WTC11 (cell line): Measurements from ENCODE around the gene TTLL13. TPM values are rescaled to one million over a fixed set of nuclear protein-coding genes. Genes with fewer than 3 reads are reported as not detected.
"Not testable (repeated sequence)": the region's sequence is repeated elsewhere in the genome, so short reads cannot be mapped to it uniquely, and the experiment has no call there.

Source experiments
- ATAC-seq: fragments of 200-7000 bp; cut with Tn5 transposase; 2 replicates; pipeline ENCODE4 v1.10.0; 2021; ENCODE audit warnings: mild to moderate bottlenecking, moderate library complexity
- CTCF ChIA-PET: fragments of 300-600 bp; sonication (Branson Sonifier 250); formaldehyde crosslinking; loops from one replicate; lab custom pipeline; 2021; ENCODE audit warnings: antibody characterized with exemption; lab: Charles Lee
- POLR2A ChIA-PET: fragments of 350-600 bp; sonication (Branson Sonifier 250); formaldehyde crosslinking; loops from one replicate; lab custom pipeline; 2021; ENCODE audit warnings: antibody characterized with exemption; lab: Charles Lee
- DNase-seq: peaks from one replicate; pipeline ENCODE4 v3.0.0; 2021; ENCODE audit warnings: low spot score
- H3K27ac Mint-ChIP-seq: 2 replicates; pipeline ENCODE4 v1.8.0; 2021; ENCODE audit warnings: mixed read lengths
- H3K27me3 Mint-ChIP-seq: 2 replicates; pipeline ENCODE4 v1.8.0; 2021; ENCODE audit warnings: low read depth, mild to moderate bottlenecking, moderate library complexity, mixed read lengths
- H3K36me3 Mint-ChIP-seq: 2 replicates; pipeline ENCODE4 v1.8.0; 2021; ENCODE audit warnings: mixed read lengths
- H3K4me1 Mint-ChIP-seq: 2 replicates; pipeline ENCODE4 v1.8.0; 2022; ENCODE audit warnings: mixed read lengths
- H3K4me3 Mint-ChIP-seq: 2 replicates; pipeline ENCODE4 v1.8.0; 2021; ENCODE audit warnings: mild to moderate bottlenecking, moderate library complexity, mixed read lengths
- H3K9me3 Mint-ChIP-seq: 2 replicates; pipeline ENCODE4 v1.8.0; 2021; ENCODE audit warnings: mixed read lengths
- ETV6 ChIP-seq: sonication (generic); formaldehyde crosslinking; IDR thresholded peaks from 2 replicates; pipeline ENCODE4 v1.8.1; 2022; ENCODE audit warnings: mild to moderate bottlenecking, missing genetic modification reagents
- FOXJ3 ChIP-seq: sonication (generic); formaldehyde crosslinking; IDR thresholded peaks from 2 replicates; pipeline ENCODE4 v1.9.0; 2021; ENCODE audit warnings: missing genetic modification reagents, mild to moderate bottlenecking, borderline replicate concordance
- GTF2I ChIP-seq: fragments of 250-450 bp; sonication (Bioruptor Pico); conservative IDR thresholded peaks from 2 replicates; pipeline ENCODE4 v1.4.0; 2021; ENCODE audit warnings: mild to moderate bottlenecking
- NFYB ChIP-seq: sonication (generic); formaldehyde crosslinking; conservative IDR thresholded peaks from 2 replicates; pipeline ENCODE4 v1.8.0; 2022; ENCODE audit warnings: low read depth, missing genetic modification reagents
- PRRX2 ChIP-seq: fragments of 250-450 bp; sonication (Bioruptor Pico); IDR thresholded peaks from 2 replicates; pipeline ENCODE4 v1.8.0; 2021; ENCODE audit warnings: mild to moderate bottlenecking
- ZNF232 ChIP-seq: sonication (generic); formaldehyde crosslinking; IDR thresholded peaks from 2 replicates; pipeline ENCODE4 v1.8.0; 2022; ENCODE audit warnings: mild to moderate bottlenecking, missing genetic modification reagents
- ZNF423 ChIP-seq: fragments of 250-450 bp; sonication (Bioruptor Pico); IDR thresholded peaks from 2 replicates; pipeline ENCODE4 v2.1.2; 2022; ENCODE audit warnings: mild to moderate bottlenecking, moderate library complexity
- total RNA-seq: library from RNA; stranded (reverse); gene quantifications from 3 replicates; pipeline ENCODE4 v1.2.3, GENCODE V29; 2021
- TF ChIP-seq, protein P1 (sequence below): sonication (generic); formaldehyde crosslinking; IDR thresholded peaks from 2 replicates; pipeline ENCODE4 v1.8.0; 2023; ENCODE audit warnings: mild to moderate bottlenecking, missing genetic modification reagents
- TF ChIP-seq, protein P2 (sequence below): fragments of 200-600 bp; IDR thresholded peaks from 2 replicates; pipeline ENCODE4 v1.8.0; 2022; ENCODE audit warnings: antibody characterized with exemption
- TF ChIP-seq, protein P3 (sequence below): sonication (generic); formaldehyde crosslinking; IDR thresholded peaks from 2 replicates; pipeline ENCODE4 v1.8.1; 2022; ENCODE audit warnings: low read depth, missing genetic modification reagents, borderline replicate concordance
- TF ChIP-seq, protein P4 (sequence below): sonication (generic); formaldehyde crosslinking; IDR thresholded peaks from 2 replicates; pipeline ENCODE4 v1.8.1; 2022; ENCODE audit warnings: low read depth, mild to moderate bottlenecking, moderate library complexity, missing genetic modification reagents, borderline replicate concordance
- TF ChIP-seq, protein P5 (sequence below): sonication (generic); formaldehyde crosslinking; IDR thresholded peaks from 2 replicates; pipeline ENCODE4 v1.8.0; 2022; ENCODE audit warnings: mild to moderate bottlenecking, missing genetic modification reagents
- TF ChIP-seq, protein P6 (sequence below): sonication (generic); formaldehyde crosslinking; IDR thresholded peaks from 2 replicates; pipeline ENCODE4 v1.8.0; 2022; ENCODE audit warnings: mild to moderate bottlenecking, missing genetic modification reagents
- TF ChIP-seq, protein P7 (sequence below): sonication (generic); formaldehyde crosslinking; IDR thresholded peaks from 2 replicates; pipeline ENCODE4 v1.8.1; 2023; ENCODE audit warnings: mild to moderate bottlenecking, missing genetic modification reagents
- TF ChIP-seq, protein P8 (sequence below): fragments of 250-450 bp; sonication (Bioruptor Pico); conservative IDR thresholded peaks from 2 replicates; pipeline ENCODE4 v1.9.0; 2021; ENCODE audit warnings: mild to moderate bottlenecking
- TF ChIP-seq, protein P9 (sequence below): fragments of 250-450 bp; sonication (Bioruptor Pico); IDR thresholded peaks from 2 replicates; pipeline ENCODE4 v1.9.0; 2021; ENCODE audit warnings: moderate library complexity, mild to moderate bottlenecking, inconsistent platforms, borderline replicate concordance

TTLL13 gene
- total RNA-seq, 1 experiment from 2014 or later, result 0.48 TPM

DNA sequence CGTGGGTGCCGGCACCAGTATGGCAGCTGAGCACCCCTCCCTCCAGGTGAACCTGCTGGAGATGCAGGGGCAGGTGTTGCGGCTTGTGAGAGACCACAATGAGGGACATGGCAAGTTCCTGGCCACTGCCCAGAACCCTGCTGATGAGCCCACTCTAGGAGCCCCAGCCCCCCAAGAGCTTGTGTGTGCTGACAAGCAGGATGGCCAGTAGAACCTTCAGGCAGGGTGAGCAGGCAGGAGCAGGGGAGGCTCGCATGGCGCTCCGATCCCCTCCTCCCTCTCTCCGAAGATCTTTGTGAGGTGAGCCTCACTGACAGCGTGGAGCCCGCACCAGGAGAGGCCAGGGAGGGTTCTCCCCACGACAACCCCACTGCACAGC lies 45.9 kb downstream of the TTLL13 start:
- ChIA-PET CTCF (interaction anchor here (0.5 to 6.7 kb wide), 5 partner anchors 15 to 534 kb away, joined by 3 to 68 read pairs (median 4); no protein-coding TSS in a partner anchor), POLR2A (no interaction called here)
- Mint-ChIP-seq H3K9me3 (no peaks in the 10 kb centered on the region), H3K36me3 (no peaks in the 10 kb centered on the region), H3K27me3 (no peaks in the 10 kb centered on the region), H3K27ac (no peak overlapping the region), H3K4me1 (peaks cover 24% of the 10 kb centered on the region), H3K4me3 (no peak overlapping the region)
- TF ChIP-seq, protein P1, sequence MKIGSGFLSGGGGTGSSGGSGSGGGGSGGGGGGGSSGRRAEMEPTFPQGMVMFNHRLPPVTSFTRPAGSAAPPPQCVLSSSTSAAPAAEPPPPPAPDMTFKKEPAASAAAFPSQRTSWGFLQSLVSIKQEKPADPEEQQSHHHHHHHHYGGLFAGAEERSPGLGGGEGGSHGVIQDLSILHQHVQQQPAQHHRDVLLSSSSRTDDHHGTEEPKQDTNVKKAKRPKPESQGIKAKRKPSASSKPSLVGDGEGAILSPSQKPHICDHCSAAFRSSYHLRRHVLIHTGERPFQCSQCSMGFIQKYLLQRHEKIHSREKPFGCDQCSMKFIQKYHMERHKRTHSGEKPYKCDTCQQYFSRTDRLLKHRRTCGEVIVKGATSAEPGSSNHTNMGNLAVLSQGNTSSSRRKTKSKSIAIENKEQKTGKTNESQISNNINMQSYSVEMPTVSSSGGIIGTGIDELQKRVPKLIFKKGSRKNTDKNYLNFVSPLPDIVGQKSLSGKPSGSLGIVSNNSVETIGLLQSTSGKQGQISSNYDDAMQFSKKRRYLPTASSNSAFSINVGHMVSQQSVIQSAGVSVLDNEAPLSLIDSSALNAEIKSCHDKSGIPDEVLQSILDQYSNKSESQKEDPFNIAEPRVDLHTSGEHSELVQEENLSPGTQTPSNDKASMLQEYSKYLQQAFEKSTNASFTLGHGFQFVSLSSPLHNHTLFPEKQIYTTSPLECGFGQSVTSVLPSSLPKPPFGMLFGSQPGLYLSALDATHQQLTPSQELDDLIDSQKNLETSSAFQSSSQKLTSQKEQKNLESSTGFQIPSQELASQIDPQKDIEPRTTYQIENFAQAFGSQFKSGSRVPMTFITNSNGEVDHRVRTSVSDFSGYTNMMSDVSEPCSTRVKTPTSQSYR (CRISPR knock-in tag), result no peak
- TF ChIP-seq, protein P2, sequence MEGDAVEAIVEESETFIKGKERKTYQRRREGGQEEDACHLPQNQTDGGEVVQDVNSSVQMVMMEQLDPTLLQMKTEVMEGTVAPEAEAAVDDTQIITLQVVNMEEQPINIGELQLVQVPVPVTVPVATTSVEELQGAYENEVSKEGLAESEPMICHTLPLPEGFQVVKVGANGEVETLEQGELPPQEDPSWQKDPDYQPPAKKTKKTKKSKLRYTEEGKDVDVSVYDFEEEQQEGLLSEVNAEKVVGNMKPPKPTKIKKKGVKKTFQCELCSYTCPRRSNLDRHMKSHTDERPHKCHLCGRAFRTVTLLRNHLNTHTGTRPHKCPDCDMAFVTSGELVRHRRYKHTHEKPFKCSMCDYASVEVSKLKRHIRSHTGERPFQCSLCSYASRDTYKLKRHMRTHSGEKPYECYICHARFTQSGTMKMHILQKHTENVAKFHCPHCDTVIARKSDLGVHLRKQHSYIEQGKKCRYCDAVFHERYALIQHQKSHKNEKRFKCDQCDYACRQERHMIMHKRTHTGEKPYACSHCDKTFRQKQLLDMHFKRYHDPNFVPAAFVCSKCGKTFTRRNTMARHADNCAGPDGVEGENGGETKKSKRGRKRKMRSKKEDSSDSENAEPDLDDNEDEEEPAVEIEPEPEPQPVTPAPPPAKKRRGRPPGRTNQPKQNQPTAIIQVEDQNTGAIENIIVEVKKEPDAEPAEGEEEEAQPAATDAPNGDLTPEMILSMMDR, result no peak
- no peak for TF ChIP-seq NFYB
- TF ChIP-seq, protein P3, sequence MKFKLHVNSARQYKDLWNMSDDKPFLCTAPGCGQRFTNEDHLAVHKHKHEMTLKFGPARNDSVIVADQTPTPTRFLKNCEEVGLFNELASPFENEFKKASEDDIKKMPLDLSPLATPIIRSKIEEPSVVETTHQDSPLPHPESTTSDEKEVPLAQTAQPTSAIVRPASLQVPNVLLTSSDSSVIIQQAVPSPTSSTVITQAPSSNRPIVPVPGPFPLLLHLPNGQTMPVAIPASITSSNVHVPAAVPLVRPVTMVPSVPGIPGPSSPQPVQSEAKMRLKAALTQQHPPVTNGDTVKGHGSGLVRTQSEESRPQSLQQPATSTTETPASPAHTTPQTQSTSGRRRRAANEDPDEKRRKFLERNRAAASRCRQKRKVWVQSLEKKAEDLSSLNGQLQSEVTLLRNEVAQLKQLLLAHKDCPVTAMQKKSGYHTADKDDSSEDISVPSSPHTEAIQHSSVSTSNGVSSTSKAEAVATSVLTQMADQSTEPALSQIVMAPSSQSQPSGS (CRISPR knock-in tag), result no peak
- TF ChIP-seq, protein P4, sequence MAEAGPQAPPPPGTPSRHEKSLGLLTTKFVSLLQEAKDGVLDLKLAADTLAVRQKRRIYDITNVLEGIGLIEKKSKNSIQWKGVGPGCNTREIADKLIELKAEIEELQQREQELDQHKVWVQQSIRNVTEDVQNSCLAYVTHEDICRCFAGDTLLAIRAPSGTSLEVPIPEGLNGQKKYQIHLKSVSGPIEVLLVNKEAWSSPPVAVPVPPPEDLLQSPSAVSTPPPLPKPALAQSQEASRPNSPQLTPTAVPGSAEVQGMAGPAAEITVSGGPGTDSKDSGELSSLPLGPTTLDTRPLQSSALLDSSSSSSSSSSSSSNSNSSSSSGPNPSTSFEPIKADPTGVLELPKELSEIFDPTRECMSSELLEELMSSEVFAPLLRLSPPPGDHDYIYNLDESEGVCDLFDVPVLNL, result no peak
- TF ChIP-seq FOXJ3 (CRISPR knock-in tag), result no peak
- TF ChIP-seq, protein P5, sequence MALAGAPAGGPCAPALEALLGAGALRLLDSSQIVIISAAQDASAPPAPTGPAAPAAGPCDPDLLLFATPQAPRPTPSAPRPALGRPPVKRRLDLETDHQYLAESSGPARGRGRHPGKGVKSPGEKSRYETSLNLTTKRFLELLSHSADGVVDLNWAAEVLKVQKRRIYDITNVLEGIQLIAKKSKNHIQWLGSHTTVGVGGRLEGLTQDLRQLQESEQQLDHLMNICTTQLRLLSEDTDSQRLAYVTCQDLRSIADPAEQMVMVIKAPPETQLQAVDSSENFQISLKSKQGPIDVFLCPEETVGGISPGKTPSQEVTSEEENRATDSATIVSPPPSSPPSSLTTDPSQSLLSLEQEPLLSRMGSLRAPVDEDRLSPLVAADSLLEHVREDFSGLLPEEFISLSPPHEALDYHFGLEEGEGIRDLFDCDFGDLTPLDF (CRISPR knock-in tag), result no peak
- TF ChIP-seq, protein P6, sequence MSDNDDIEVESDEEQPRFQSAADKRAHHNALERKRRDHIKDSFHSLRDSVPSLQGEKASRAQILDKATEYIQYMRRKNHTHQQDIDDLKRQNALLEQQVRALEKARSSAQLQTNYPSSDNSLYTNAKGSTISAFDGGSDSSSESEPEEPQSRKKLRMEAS, result no peak
- no peak for TF ChIP-seq PRRX2
- TF ChIP-seq, protein P7, sequence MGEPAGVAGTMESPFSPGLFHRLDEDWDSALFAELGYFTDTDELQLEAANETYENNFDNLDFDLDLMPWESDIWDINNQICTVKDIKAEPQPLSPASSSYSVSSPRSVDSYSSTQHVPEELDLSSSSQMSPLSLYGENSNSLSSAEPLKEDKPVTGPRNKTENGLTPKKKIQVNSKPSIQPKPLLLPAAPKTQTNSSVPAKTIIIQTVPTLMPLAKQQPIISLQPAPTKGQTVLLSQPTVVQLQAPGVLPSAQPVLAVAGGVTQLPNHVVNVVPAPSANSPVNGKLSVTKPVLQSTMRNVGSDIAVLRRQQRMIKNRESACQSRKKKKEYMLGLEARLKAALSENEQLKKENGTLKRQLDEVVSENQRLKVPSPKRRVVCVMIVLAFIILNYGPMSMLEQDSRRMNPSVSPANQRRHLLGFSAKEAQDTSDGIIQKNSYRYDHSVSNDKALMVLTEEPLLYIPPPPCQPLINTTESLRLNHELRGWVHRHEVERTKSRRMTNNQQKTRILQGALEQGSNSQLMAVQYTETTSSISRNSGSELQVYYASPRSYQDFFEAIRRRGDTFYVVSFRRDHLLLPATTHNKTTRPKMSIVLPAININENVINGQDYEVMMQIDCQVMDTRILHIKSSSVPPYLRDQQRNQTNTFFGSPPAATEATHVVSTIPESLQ, result no peak
- TF ChIP-seq, protein P8, sequence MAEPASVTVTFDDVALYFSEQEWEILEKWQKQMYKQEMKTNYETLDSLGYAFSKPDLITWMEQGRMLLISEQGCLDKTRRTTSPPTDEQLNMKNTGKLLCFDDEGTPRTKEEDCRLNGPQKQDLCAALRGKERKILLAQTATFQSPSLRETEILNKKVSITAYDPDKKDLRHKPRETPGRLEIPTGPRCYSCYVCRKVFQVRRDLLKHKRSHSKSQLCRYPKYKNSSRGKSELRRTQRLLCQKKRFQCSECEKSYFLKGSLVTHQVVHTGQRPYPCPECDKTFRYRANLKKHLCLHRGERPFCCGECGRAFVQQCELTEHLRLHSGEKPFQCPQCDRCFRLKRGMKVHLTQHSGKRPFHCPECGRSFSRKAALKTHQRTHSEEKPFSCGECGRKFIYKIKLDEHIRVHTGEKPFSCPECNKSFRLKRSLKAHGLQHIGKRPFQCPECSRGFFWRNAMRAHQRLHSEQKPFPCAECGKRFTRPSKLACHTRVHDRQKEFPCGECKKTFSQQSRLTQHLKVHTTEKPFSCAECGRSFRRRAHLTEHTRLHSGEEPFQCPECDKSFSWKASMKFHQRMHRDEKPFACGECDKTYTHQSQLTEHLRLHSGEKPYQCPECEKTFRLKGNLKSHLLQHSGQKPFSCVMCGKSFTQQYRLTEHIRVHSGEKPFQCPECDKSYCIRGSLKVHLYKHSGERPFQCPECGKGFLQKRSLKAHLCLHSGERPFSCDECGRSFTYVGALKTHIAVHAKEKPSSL, result no peak
- no peak for TF ChIP-seq ZNF232 (CRISPR knock-in tag)
- no peak for TF ChIP-seq ETV6 (CRISPR knock-in tag)
- no peak for TF ChIP-seq GTF2I (CRISPR knock-in tag)
- no peak for TF ChIP-seq ZNF423
- TF ChIP-seq, protein P9, sequence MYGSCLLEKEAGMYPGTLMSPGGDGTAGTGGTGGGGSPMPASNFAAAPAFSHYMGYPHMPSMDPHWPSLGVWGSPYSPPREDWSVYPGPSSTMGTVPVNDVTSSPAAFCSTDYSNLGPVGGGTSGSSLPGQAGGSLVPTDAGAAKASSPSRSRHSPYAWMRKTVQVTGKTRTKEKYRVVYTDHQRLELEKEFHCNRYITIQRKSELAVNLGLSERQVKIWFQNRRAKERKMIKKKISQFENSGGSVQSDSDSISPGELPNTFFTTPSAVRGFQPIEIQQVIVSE, result no peak
- DNase-seq (no peak), ATAC-seq (no peak)

DNA sequence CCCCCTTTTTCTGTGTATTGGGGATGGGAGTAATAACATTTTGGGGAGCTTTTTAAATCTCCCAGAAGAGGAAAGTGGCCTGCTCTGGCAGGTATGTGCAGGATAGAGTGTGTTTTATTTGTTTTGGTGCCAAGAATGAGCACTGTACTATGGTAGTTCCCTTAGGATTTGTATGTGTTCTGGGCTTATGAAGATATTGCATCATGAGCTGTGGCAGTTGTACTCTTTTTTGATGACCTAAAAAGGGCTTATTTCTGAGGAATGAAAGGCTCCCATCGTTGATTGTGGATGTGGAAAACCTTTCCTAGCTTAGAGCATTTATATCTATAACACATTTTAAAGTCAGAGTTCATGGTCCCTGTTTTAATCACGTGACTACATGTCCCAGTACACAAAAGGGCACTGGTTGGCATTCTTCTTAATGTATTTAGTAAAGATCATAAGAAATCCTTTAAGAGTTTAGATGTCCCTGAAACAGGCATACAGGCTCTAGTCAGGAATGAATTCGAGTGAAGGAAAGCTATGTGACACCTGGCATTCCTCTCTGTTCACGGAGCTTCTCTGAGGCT lies 47.0 kb downstream of the TTLL13 start:
- not testable (repeated sequence) for H3K4me3 Mint-ChIP-seq, DNase-seq, H3K36me3 Mint-ChIP-seq, H3K27me3 Mint-ChIP-seq, H3K27ac Mint-ChIP-seq, ATAC-seq, H3K9me3 Mint-ChIP-seq
- POLR2A ChIA-PET, result interaction anchor here (0.6 kb wide), 1 partner anchor 55 kb away, joined by 4 read pairs; no protein-coding TSS in a partner anchor
- H3K4me1 Mint-ChIP-seq, result peaks cover 30% of the 10 kb centered on the region
- CTCF ChIA-PET, result interaction anchor here (1.0 to 6.7 kb wide), 3 partner anchors 16 to 145 kb away, joined by 3 to 68 read pairs (median 5); no protein-coding TSS in a partner anchor
